Mononuclear cell (primary cell): ENCODE data around the gene VAV1. TPM values are rescaled to one million over a fixed set of nuclear protein-coding genes. Genes with fewer than 3 reads are reported as not detected.

Experiments
- H3K27me3 ChIP-seq: 2 replicates; pipeline ENCODE4 v1.6.0; 2011; ENCODE audit warnings: low read length, control low read depth; ENCODE audit not compliant: insufficient read depth
- H3K4me1 ChIP-seq: 2 replicates; pipeline ENCODE4 v1.5.1; 2011; ENCODE audit warnings: mild to moderate bottlenecking, low read length, control low read depth; ENCODE audit not compliant: insufficient read depth
- H3K4me3 ChIP-seq: 2 replicates; pipeline ENCODE4 v1.5.1; 2011; ENCODE audit warnings: mild to moderate bottlenecking, low read length, moderate library complexity
- H3K9me3 ChIP-seq: 2 replicates; pipeline ENCODE4 v1.5.1; 2011; ENCODE audit warnings: low read depth, mild to moderate bottlenecking, control low read depth, low read length
- total RNA-seq: library from RNA; depleted of rRNA; stranded (reverse); fragments of >200 nt; gene quantifications from one replicate; pipeline ENCODE4 v1.2.3, GENCODE V29; 2012

VAV1 gene
- total RNA-seq, 1 donor: 46.8 TPM

DNA sequence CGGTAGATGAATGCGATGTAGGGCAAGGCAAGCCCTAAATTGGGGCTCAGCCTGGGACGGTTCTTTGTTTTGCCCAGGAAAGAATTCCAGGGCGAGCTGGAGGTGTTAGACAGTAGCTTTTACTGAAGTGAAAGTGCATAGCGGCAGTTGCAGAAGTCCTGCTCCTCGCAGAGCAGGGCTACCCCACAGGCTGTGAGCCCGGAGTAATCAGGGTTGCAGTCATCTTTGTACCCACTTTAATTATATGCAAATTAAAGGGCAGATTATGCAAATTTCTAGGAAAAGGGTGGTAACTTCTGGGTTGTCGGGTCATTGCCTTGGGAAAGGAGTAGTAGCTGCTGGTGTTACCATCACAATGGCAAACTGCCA is 30.5 kb downstream of the VAV1 start:
- H3K4me1 ChIP-seq: peaks cover 62% of the 10 kb centered on the region
- H3K27me3 ChIP-seq: no peaks in the 10 kb centered on the region
- no peak overlapping the region for H3K4me3 ChIP-seq

GRCh38 chr19:6806488-6806887 is 34.0 kb downstream of the VAV1 start:
- no peak overlapping the region for H3K4me3 ChIP-seq
- H3K9me3 ChIP-seq: no peaks in the 10 kb centered on the region
- H3K27me3 ChIP-seq: no peaks in the 10 kb centered on the region
- H3K4me1 ChIP-seq: peaks cover 43% of the 10 kb centered on the region

More for the DNA sequence above, 30.5 kb downstream of the VAV1 start:
- no peaks in the 10 kb centered on the region for H3K9me3 ChIP-seq

- H3K4me3 ChIP-seq: no peak overlapping the region
- no peaks in the 10 kb centered on the region for H3K27me3 ChIP-seq
- H3K9me3 ChIP-seq: no peaks in the 10 kb centered on the region
- H3K4me1 ChIP-seq: peaks cover 48% of the 10 kb centered on the region
Observed at GRCh38 chr19:6807291-6807690, 34.8 kb downstream of the VAV1 start.

DNA sequence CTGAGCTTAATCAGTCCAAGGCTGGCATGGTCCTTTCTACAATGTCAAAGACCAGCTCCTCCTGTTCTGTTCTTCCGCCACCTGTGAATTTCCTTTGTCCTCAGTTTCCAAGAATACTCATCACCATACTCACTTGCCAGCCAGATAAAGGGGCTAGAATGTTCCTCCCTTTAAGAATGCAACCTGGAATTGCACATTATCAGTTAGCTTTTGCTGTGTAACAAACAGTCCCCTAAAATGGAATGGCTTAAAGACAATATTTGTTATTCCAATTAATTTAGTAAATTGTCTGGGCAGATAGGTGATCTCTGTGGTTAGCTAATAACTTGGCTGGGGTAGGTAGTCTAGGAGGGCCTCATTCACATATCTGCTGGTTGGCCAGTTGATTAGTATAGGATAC is 36.0 kb downstream of the VAV1 start:
- Histone ChIP-seq H3K4me1 (peaks cover 42% of the 10 kb centered on the region), H3K27me3 (no peaks in the 10 kb centered on the region), H3K9me3 (no peaks in the 10 kb centered on the region), H3K4me3 (no peak overlapping the region)

DNA sequence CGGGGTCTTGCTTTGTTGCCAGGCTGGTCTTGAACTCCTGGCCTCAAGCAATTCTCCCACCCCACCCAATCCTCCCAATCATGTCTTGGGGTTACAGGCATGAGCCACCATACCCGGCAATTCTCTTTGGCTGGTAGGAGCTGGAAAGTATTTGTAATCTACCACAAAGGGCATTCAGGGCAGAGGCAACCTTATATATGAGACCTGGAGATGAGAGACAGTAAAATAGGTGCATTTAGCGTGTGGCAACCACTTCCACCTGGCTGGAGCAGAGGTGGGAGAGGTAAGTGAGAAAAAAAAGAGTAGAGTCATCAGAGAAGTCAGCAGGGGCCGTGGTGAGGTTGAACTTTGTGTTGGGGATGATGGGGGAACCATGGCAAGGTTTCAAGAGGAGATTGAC is 36.8 kb downstream of the VAV1 start:
- peaks cover 42% of the 10 kb centered on the region for H3K4me1 ChIP-seq

GRCh38 chr19:6811378-6811777 is 38.9 kb downstream of the VAV1 start:
- Histone ChIP-seq H3K9me3 (no peaks in the 10 kb centered on the region), H3K4me3 (no peak overlapping the region), H3K4me1 (peaks cover 48% of the 10 kb centered on the region), H3K27me3 (no peaks in the 10 kb centered on the region)

More for the DNA sequence above, 36.8 kb downstream of the VAV1 start:
- H3K9me3 ChIP-seq: no peaks in the 10 kb centered on the region
- no peak overlapping the region for H3K4me3 ChIP-seq
- H3K27me3 ChIP-seq: no peaks in the 10 kb centered on the region

DNA sequence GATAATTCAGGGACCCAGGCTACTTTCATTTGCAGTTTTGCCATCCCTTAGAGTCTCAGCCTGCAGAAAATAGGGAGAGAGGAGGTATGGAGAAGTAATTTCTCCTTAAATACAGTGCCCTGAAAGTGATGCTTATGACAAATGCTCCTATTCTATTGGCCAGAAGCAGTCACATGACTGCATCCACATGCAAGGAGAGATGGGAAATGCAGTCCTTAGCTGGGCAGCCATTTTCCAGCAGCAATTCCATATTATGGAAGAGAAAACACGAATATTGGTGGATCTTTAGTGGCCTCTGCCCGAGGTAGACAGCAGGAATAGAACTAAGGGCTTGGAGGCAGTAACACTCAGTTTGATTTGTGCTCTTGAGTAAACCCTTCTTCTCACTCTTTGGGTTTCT is 39.4 kb downstream of the VAV1 start:
- Histone ChIP-seq H3K4me3 (no peak overlapping the region), H3K27me3 (no peaks in the 10 kb centered on the region), H3K4me1 (peaks cover 45% of the 10 kb centered on the region)

GRCh38 chr19:6812612-6813011 is 40.1 kb downstream of the VAV1 start:
- no peak overlapping the region for H3K4me3 ChIP-seq
- no peaks in the 10 kb centered on the region for H3K9me3 ChIP-seq
- no peaks in the 10 kb centered on the region for H3K27me3 ChIP-seq
- H3K4me1 ChIP-seq: peaks cover 45% of the 10 kb centered on the region

More for the DNA sequence above, 39.4 kb downstream of the VAV1 start:
- H3K9me3 ChIP-seq: no peaks in the 10 kb centered on the region

DNA sequence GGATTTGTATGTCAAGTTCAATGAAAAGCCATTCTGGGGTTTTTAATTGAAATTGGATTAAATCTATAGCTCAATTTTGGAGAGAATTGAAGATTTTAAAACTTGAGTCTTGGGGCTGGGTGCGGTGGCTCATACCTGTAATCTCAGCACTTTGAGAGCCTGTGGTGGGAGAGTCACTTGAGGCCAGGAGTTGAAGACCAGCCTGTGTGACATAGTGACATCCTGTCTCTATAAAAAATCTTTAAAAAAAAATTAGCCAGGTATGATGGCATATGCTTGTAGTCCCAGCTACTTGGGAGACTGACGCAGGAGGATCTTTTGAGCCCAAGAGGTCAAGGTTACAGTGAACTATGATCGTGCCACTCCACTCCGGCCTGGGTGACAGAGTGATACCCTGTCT is 41.2 kb downstream of the VAV1 start:
- Histone ChIP-seq H3K9me3 (no peaks in the 10 kb centered on the region), H3K4me3 (no peak overlapping the region), H3K27me3 (no peaks in the 10 kb centered on the region), H3K4me1 (peaks cover 45% of the 10 kb centered on the region)

- Histone ChIP-seq H3K4me3 (no peak overlapping the region), H3K4me1 (peaks cover 26% of the 10 kb centered on the region), H3K9me3 (peaks cover 4% of the 10 kb centered on the region), H3K27me3 (no peaks in the 10 kb centered on the region)
Observed at GRCh38 chr19:6817179-6817578, 44.7 kb downstream of the VAV1 start.

DNA sequence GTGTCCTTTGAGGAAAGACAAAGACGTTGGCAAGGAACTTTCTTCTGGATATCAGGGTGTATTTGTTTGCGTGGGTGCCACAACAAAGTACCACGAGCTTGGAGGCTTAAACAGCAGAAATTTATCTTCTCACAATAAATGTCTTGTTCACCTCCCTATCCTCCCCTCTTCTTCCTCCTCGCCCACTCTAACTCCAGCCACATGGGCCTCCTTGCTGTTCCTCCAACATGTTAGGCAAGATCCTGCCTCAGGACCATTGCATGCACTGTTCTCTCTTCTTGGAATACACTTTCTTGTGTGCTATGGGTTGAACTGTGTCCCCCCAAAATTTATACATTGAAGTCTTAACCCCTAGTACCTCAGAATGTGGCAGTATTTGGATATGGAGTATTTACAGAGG is 45.7 kb downstream of the VAV1 start:
- Histone ChIP-seq H3K9me3 (peaks cover 4% of the 10 kb centered on the region), H3K4me1 (peaks cover 22% of the 10 kb centered on the region), H3K27me3 (no peaks in the 10 kb centered on the region), H3K4me3 (no peak overlapping the region)

GRCh38 chr19:6819323-6819722 is 46.8 kb downstream of the VAV1 start:
- H3K27me3 ChIP-seq: no peaks in the 10 kb centered on the region
- no peak overlapping the region for H3K4me3 ChIP-seq
- H3K9me3 ChIP-seq: peaks cover 4% of the 10 kb centered on the region
- peaks cover 11% of the 10 kb centered on the region for H3K4me1 ChIP-seq

DNA sequence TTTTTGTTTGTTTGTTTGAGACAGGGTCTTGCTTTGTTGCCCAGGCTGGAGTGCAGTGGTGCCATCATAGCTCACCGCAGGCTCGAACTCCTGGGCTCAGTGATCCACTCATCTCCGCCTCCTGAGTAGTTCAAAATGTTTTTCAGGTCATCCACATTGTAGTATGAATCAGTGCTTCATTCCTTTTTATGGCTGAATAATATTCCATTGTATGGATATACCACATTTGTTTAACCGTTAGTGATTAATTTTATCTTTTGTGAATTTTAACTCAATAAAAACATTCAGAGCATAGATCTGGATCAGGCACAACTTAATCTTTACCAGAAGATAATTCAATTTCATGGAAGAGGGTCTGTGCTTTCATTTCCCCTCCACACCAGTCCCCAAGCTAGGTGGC is 47.7 kb downstream of the VAV1 start:
- Histone ChIP-seq H3K9me3 (peaks cover 4% of the 10 kb centered on the region), H3K27me3 (no peaks in the 10 kb centered on the region), H3K4me3 (no peak overlapping the region), H3K4me1 (peaks cover 5% of the 10 kb centered on the region)

GRCh38 chr19:6821639-6822310 is 49.3 kb downstream of the VAV1 start:
- no peaks in the 10 kb centered on the region for H3K4me1 ChIP-seq
- peaks cover 4% of the 10 kb centered on the region for H3K9me3 ChIP-seq
- H3K27me3 ChIP-seq: no peaks in the 10 kb centered on the region
- no peak overlapping the region for H3K4me3 ChIP-seq

DNA sequence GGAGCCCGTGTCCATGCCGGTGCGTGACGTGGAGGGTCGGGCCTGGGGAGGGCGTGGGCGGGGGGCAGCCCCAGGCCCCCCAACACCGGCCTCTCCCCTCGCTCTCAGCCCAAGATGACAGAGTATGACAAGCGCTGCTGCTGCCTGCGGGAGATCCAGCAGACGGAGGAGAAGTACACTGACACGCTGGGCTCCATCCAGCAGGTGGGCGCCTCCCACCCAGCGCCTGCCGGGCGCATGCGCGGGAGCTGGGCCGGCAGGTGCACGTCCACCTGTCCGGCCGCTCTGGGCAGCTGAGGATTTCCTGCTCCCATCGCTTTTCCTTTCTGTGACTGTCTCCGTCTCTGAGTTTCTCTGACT is 49.8 kb downstream of the VAV1 start:
- H3K4me3 ChIP-seq: no peak overlapping the region
- peaks cover 4% of the 10 kb centered on the region for H3K9me3 ChIP-seq
- H3K27me3 ChIP-seq: no peaks in the 10 kb centered on the region
- H3K4me1 ChIP-seq: no peaks in the 10 kb centered on the region

GRCh38 chr19:6825076-6825774 is 52.7 kb downstream of the VAV1 start:
- Histone ChIP-seq H3K4me1 (no peaks in the 10 kb centered on the region), H3K9me3 (no peaks in the 10 kb centered on the region), H3K4me3 (no peak overlapping the region), H3K27me3 (no peaks in the 10 kb centered on the region)
